ENCODE results near the gene CMSS1.
A peak's percentile ranks its signal among the peaks of the same experiment; 100 is the strongest.

CMSS1 gene

GRCh38 chr3:100003609-100004503, 186.2 kb downstream of the CMSS1 start:
- no peak overlapping the region for H3K4me3 Mint-ChIP-seq
- ATAC-seq (ENCODE audit: low read depth): no peak
- peaks cover 13% of the 10 kb centered on the region for H3K4me1 Mint-ChIP-seq
- peaks cover 4% of the 10 kb centered on the region for H3K36me3 Mint-ChIP-seq
- H3K9me3 Mint-ChIP-seq: no peaks in the 10 kb centered on the region
- peak overlapping the region; percentile 6 for H3K27ac Mint-ChIP-seq
- DNase-seq (ENCODE audit: low spot score in 2 of 2): no peak
- no peaks in the 10 kb centered on the region for H3K27me3 Mint-ChIP-seq

- no peaks in the 10 kb centered on the region for H3K9me3 Mint-ChIP-seq
- no peaks in the 10 kb centered on the region for H3K27me3 Mint-ChIP-seq
- no peak overlapping the region for H3K4me3 Mint-ChIP-seq
- no peak overlapping the region for H3K27ac Mint-ChIP-seq
- H3K36me3 Mint-ChIP-seq: peaks cover 3% of the 10 kb centered on the region
- ATAC-seq (ENCODE audit: low read depth): no peak
- DNase-seq (ENCODE audit: low spot score in 2 of 2): no peak
- peaks cover 19% of the 10 kb centered on the region for H3K4me1 Mint-ChIP-seq
Observed at GRCh38 chr3:100004931-100005330, 187.3 kb downstream of the CMSS1 start.

- DNase-seq (ENCODE audit: low spot score in 2 of 2) (no peak), ATAC-seq (ENCODE audit: low read depth) (no peak)
- H3K36me3 Mint-ChIP-seq: peaks cover 3% of the 10 kb centered on the region
- no peaks in the 10 kb centered on the region for H3K9me3 Mint-ChIP-seq
- no peaks in the 10 kb centered on the region for H3K27me3 Mint-ChIP-seq
- no peak overlapping the region for H3K4me3 Mint-ChIP-seq
- peaks cover 22% of the 10 kb centered on the region for H3K4me1 Mint-ChIP-seq
- no peak overlapping the region for H3K27ac Mint-ChIP-seq
Observed at GRCh38 chr3:100005665-100006393, 188.2 kb downstream of the CMSS1 start.

GRCh38 chr3:100006570-100007271, 189.1 kb downstream of the CMSS1 start:
- H3K9me3 Mint-ChIP-seq: no peaks in the 10 kb centered on the region
- peaks cover 22% of the 10 kb centered on the region for H3K4me1 Mint-ChIP-seq
- no peaks in the 10 kb centered on the region for H3K27me3 Mint-ChIP-seq
- no peak for ATAC-seq (ENCODE audit: low read depth)
- no peak overlapping the region for H3K4me3 Mint-ChIP-seq
- no peak for DNase-seq (ENCODE audit: low spot score in 2 of 2)
- H3K36me3 Mint-ChIP-seq: peaks cover 5% of the 10 kb centered on the region
- peak overlapping the region; percentile 48 for H3K27ac Mint-ChIP-seq

GRCh38 chr3:100007313-100007712, 189.7 kb downstream of the CMSS1 start:
- H3K4me1 Mint-ChIP-seq: peaks cover 22% of the 10 kb centered on the region
- DNase-seq (ENCODE audit: low spot score in 2 of 2) (no peak), ATAC-seq (ENCODE audit: low read depth) (no peak)
- H3K36me3 Mint-ChIP-seq: peaks cover 5% of the 10 kb centered on the region
- H3K9me3 Mint-ChIP-seq: no peaks in the 10 kb centered on the region
- peak overlapping the region; percentile 48 for H3K27ac Mint-ChIP-seq
- no peak overlapping the region for H3K4me3 Mint-ChIP-seq
- H3K27me3 Mint-ChIP-seq: no peaks in the 10 kb centered on the region

- Mint-ChIP-seq H3K27ac (no peak overlapping the region), H3K27me3 (no peaks in the 10 kb centered on the region), H3K36me3 (peaks cover 2% of the 10 kb centered on the region), H3K4me1 (peaks cover 17% of the 10 kb centered on the region), H3K9me3 (no peaks in the 10 kb centered on the region), H3K4me3 (no peak overlapping the region)
- DNase-seq (ENCODE audit: low spot score in 2 of 2) (no peak), ATAC-seq (ENCODE audit: low read depth) (no peak)
Observed at GRCh38 chr3:100008081-100008698, 190.5 kb downstream of the CMSS1 start.

GRCh38 chr3:100009276-100010086, 191.8 kb downstream of the CMSS1 start:
- Mint-ChIP-seq H3K4me3 (no peak overlapping the region), H3K9me3 (no peaks in the 10 kb centered on the region), H3K27ac (peak overlapping the region; percentile 50), H3K27me3 (no peaks in the 10 kb centered on the region), H3K4me1 (peaks cover 13% of the 10 kb centered on the region), H3K36me3 (peaks cover 5% of the 10 kb centered on the region)
- DNase-seq (ENCODE audit: low spot score in 2 of 2): no peak
- ATAC-seq (ENCODE audit: low read depth): no peak

- H3K36me3 Mint-ChIP-seq: peaks cover 8% of the 10 kb centered on the region
- H3K27me3 Mint-ChIP-seq: no peaks in the 10 kb centered on the region
- no peak for ATAC-seq (ENCODE audit: low read depth)
- H3K4me3 Mint-ChIP-seq: no peak overlapping the region
- H3K4me1 Mint-ChIP-seq: peaks cover 12% of the 10 kb centered on the region
- DNase-seq (ENCODE audit: low spot score in 2 of 2): no peak
- H3K9me3 Mint-ChIP-seq: peaks cover 3% of the 10 kb centered on the region
- H3K27ac Mint-ChIP-seq: no peak overlapping the region
Observed at GRCh38 chr3:100010087-100010417, 192.4 kb downstream of the CMSS1 start.

GRCh38 chr3:100018806-100019205, 201.1 kb downstream of the CMSS1 start:
- no peak for DNase-seq (ENCODE audit: low spot score in 2 of 2)
- H3K4me1 Mint-ChIP-seq: no peaks in the 10 kb centered on the region
- no peak for ATAC-seq (ENCODE audit: low read depth)
- H3K36me3 Mint-ChIP-seq: peaks cover 6% of the 10 kb centered on the region
- H3K27ac Mint-ChIP-seq: no peak overlapping the region
- H3K4me3 Mint-ChIP-seq: no peak overlapping the region
- peaks cover 5% of the 10 kb centered on the region for H3K9me3 Mint-ChIP-seq
- H3K27me3 Mint-ChIP-seq: no peaks in the 10 kb centered on the region

- DNase-seq (ENCODE audit: low spot score in 2 of 2) (no peak), ATAC-seq (ENCODE audit: low read depth) (no peak)
- Mint-ChIP-seq H3K4me3 (no peak overlapping the region), H3K36me3 (peaks cover 6% of the 10 kb centered on the region), H3K9me3 (peaks cover 5% of the 10 kb centered on the region), H3K27me3 (no peaks in the 10 kb centered on the region), H3K27ac (no peak overlapping the region), H3K4me1 (no peaks in the 10 kb centered on the region)
Observed at GRCh38 chr3:100019719-100020118, 202.1 kb downstream of the CMSS1 start.

- Mint-ChIP-seq H3K4me1 (no peaks in the 10 kb centered on the region), H3K36me3 (peaks cover 2% of the 10 kb centered on the region), H3K27ac (no peak overlapping the region), H3K4me3 (no peak overlapping the region), H3K27me3 (no peaks in the 10 kb centered on the region), H3K9me3 (no peaks in the 10 kb centered on the region)
- DNase-seq (ENCODE audit: low spot score in 2 of 2) (no peak), ATAC-seq (ENCODE audit: low read depth) (no peak)
Observed at GRCh38 chr3:100020876-100021644, 203.4 kb downstream of the CMSS1 start.

GRCh38 chr3:100022506-100022905, 204.8 kb downstream of the CMSS1 start:
- Mint-ChIP-seq H3K36me3 (peaks cover 2% of the 10 kb centered on the region), H3K4me3 (no peak overlapping the region), H3K4me1 (no peaks in the 10 kb centered on the region), H3K27me3 (no peaks in the 10 kb centered on the region), H3K9me3 (no peaks in the 10 kb centered on the region), H3K27ac (no peak overlapping the region)
- ATAC-seq (ENCODE audit: low read depth): no peak
- no peak for DNase-seq (ENCODE audit: low spot score in 2 of 2)

- peaks cover 2% of the 10 kb centered on the region for H3K36me3 Mint-ChIP-seq
- H3K9me3 Mint-ChIP-seq: no peaks in the 10 kb centered on the region
- ATAC-seq (ENCODE audit: low read depth) (no peak), DNase-seq (ENCODE audit: low spot score in 2 of 2) (no peak)
- H3K27me3 Mint-ChIP-seq: no peaks in the 10 kb centered on the region
- H3K4me3 Mint-ChIP-seq: no peak overlapping the region
- no peak overlapping the region for H3K27ac Mint-ChIP-seq
- H3K4me1 Mint-ChIP-seq: no peaks in the 10 kb centered on the region
Observed at GRCh38 chr3:100023150-100023549, 205.5 kb downstream of the CMSS1 start.

Data from memory B cell (primary cell).